ENCODE measurements around the gene CAV3. TPM values are rescaled to one million over a fixed set of nuclear protein-coding genes. Genes with fewer than 3 reads are reported as not detected.
A peak's percentile ranks its signal among the peaks of the same experiment; 100 is the strongest.

The CAV3 gene
- total RNA-seq, 1 experiment from 2014 or later, result not detected

DNA sequence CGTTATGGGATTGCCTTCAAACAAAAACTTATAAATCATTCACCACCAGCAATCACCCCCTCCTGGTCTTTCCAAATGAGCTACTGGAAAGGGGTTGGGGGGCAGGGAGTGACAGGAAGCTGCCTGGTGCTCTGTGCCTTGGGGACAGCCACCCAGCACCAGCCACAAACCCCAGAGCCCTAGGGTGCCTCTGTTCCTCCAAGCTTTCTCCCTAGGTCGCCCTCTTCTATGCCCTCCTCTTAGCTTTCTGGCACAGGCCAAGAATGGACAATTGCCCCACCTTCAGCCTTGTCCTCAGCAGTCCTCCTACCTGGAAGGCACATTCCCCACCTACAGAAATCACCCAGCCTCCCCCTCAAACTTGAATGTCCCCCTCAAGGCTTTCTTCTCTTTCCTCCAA, 32.5 kb downstream of the CAV3 start:
- Mint-ChIP-seq H3K36me3 (ENCODE audit: insufficient read depth, unreplicated experiment) (no peaks in the 10 kb centered on the region), H3K27me3 (ENCODE audit: insufficient read depth, unreplicated experiment) (peaks cover 14% of the 10 kb centered on the region), H3K4me3 (ENCODE audit: unreplicated experiment) (no peak overlapping the region), H3K27ac (ENCODE audit: low read depth, unreplicated experiment) (no peak overlapping the region), H3K4me1 (ENCODE audit: insufficient read depth, unreplicated experiment) (peaks cover 7% of the 10 kb centered on the region), H3K9me3 (ENCODE audit: unreplicated experiment) (no peaks in the 10 kb centered on the region)
- no peak for DNase-seq (ENCODE audit: unreplicated experiment)
- BruUV-seq (replicated peaks), result no TSS peak
- intact Hi-C loops (cut with micrococcal nuclease), result no loop called here
- TF ChIP-seq, protein P1, sequence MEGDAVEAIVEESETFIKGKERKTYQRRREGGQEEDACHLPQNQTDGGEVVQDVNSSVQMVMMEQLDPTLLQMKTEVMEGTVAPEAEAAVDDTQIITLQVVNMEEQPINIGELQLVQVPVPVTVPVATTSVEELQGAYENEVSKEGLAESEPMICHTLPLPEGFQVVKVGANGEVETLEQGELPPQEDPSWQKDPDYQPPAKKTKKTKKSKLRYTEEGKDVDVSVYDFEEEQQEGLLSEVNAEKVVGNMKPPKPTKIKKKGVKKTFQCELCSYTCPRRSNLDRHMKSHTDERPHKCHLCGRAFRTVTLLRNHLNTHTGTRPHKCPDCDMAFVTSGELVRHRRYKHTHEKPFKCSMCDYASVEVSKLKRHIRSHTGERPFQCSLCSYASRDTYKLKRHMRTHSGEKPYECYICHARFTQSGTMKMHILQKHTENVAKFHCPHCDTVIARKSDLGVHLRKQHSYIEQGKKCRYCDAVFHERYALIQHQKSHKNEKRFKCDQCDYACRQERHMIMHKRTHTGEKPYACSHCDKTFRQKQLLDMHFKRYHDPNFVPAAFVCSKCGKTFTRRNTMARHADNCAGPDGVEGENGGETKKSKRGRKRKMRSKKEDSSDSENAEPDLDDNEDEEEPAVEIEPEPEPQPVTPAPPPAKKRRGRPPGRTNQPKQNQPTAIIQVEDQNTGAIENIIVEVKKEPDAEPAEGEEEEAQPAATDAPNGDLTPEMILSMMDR (IDR thresholded peaks at IDR 0.05; ENCODE audit: unreplicated experiment), result no peak
- ChIA-PET POLR2A (no interaction called here), CTCF (interaction anchor here (1.2 kb wide), 1 partner anchor 11 kb away, joined by 3 read pairs; no protein-coding TSS in a partner anchor)

- TF ChIP-seq, protein P1 (IDR thresholded peaks at IDR 0.05; ENCODE audit: unreplicated experiment), result no peak
- no peaks in the 10 kb centered on the region for H3K9me3 Mint-ChIP-seq (ENCODE audit: unreplicated experiment)
- no peak overlapping the region for H3K27ac Mint-ChIP-seq (ENCODE audit: low read depth, unreplicated experiment)
- BruUV-seq (replicated peaks), result no TSS peak
- H3K27me3 Mint-ChIP-seq (ENCODE audit: insufficient read depth, unreplicated experiment), result peaks cover 14% of the 10 kb centered on the region
- DNase-seq (ENCODE audit: unreplicated experiment), result no peak
- H3K4me3 Mint-ChIP-seq (ENCODE audit: unreplicated experiment), result no peak overlapping the region
- POLR2A ChIA-PET, result no interaction called here
- intact Hi-C loops (cut with micrococcal nuclease), result loop anchor here (1.0 kb wide), 1 partner anchor 84 kb away; no protein-coding TSS in a partner anchor
- peaks cover 7% of the 10 kb centered on the region for H3K4me1 Mint-ChIP-seq (ENCODE audit: insufficient read depth, unreplicated experiment)
- CTCF ChIA-PET, result interaction anchor here (0.6 kb wide), 1 partner anchor 71 kb away, joined by 4 read pairs; no protein-coding TSS in a partner anchor
- H3K36me3 Mint-ChIP-seq (ENCODE audit: insufficient read depth, unreplicated experiment), result no peaks in the 10 kb centered on the region
These were observed 33.7 kb downstream of the CAV3 start for GRCh38 chr3:8767256-8767666.

- TF ChIP-seq, protein P1 (IDR thresholded peaks at IDR 0.05; ENCODE audit: unreplicated experiment), result peak; percentile 15
- H3K4me1 Mint-ChIP-seq (ENCODE audit: insufficient read depth, unreplicated experiment), result peaks cover 7% of the 10 kb centered on the region
- H3K27ac Mint-ChIP-seq (ENCODE audit: low read depth, unreplicated experiment), result no peak overlapping the region
- ChIA-PET CTCF (interaction anchor here (0.6 to 3.0 kb wide), 8 partner anchors 8 to 273 kb away, joined by 3 to 31 read pairs (median 6); no protein-coding TSS in a partner anchor), POLR2A (no interaction called here)
- no peaks in the 10 kb centered on the region for H3K9me3 Mint-ChIP-seq (ENCODE audit: unreplicated experiment)
- H3K27me3 Mint-ChIP-seq (ENCODE audit: insufficient read depth, unreplicated experiment), result peaks cover 14% of the 10 kb centered on the region
- no TSS peak for BruUV-seq (replicated peaks)
- intact Hi-C loops (cut with micrococcal nuclease), result loop anchor here (1.0 kb wide), 1 partner anchor 85 kb away; no protein-coding TSS in a partner anchor
- no peak overlapping the region for H3K4me3 Mint-ChIP-seq (ENCODE audit: unreplicated experiment)
- peak; percentile 22 for DNase-seq (ENCODE audit: unreplicated experiment)
- H3K36me3 Mint-ChIP-seq (ENCODE audit: insufficient read depth, unreplicated experiment), result no peaks in the 10 kb centered on the region
These were observed 34.2 kb downstream of the CAV3 start for GRCh38 chr3:8767667-8768363.

- no peaks in the 10 kb centered on the region for H3K36me3 Mint-ChIP-seq (ENCODE audit: insufficient read depth, unreplicated experiment)
- H3K27ac Mint-ChIP-seq (ENCODE audit: low read depth, unreplicated experiment), result no peak overlapping the region
- CTCF ChIA-PET, result interaction anchor here (0.6 to 3.0 kb wide), 46 partner anchors 8 to 534 kb away, joined by 3 to 31 read pairs (median 5); no protein-coding TSS in a partner anchor
- BruUV-seq (replicated peaks), result no TSS peak
- TF ChIP-seq, protein P1 (IDR thresholded peaks at IDR 0.05; ENCODE audit: unreplicated experiment), result no peak
- POLR2A ChIA-PET, result interaction anchor here (1.0 to 1.8 kb wide), 3 partner anchors 23 to 196 kb away, joined by 3 to 4 read pairs (median 3); no protein-coding TSS in a partner anchor
- H3K4me1 Mint-ChIP-seq (ENCODE audit: insufficient read depth, unreplicated experiment), result peaks cover 7% of the 10 kb centered on the region
- DNase-seq (ENCODE audit: unreplicated experiment), result no peak
- peaks cover 14% of the 10 kb centered on the region for H3K27me3 Mint-ChIP-seq (ENCODE audit: insufficient read depth, unreplicated experiment)
- intact Hi-C loops (cut with micrococcal nuclease), result loop anchor here (1.0 kb wide), 5 partner anchors 105 to 534 kb away; no protein-coding TSS in a partner anchor
- H3K4me3 Mint-ChIP-seq (ENCODE audit: unreplicated experiment), result peak overlapping the region; percentile 73
- no peaks in the 10 kb centered on the region for H3K9me3 Mint-ChIP-seq (ENCODE audit: unreplicated experiment)
These were observed 34.9 kb downstream of the CAV3 start for GRCh38 chr3:8768364-8769087.
